AG09309 (cell line): ENCODE measurements around the gene IQGAP2.

Experiments used
- DNase-seq: peaks from one replicate; pipeline ENCODE4 v3.0.0-alpha.2; 2010; ENCODE audit warnings: low read depth
- H3K4me3 ChIP-seq: 2 replicates; pipeline ENCODE4 v1.5.1; 2011; ENCODE audit warnings: mild to moderate bottlenecking, low read depth, low read length, moderate library complexity; ENCODE audit not compliant: control insufficient read depth
- TF ChIP-seq, protein P1 (sequence below): IDR thresholded peaks from 2 replicates; pipeline ENCODE4 v1.5.1; 2011; ENCODE audit warnings: mild to moderate bottlenecking, low read depth, low read length, inconsistent platforms; ENCODE audit not compliant: insufficient read depth, control insufficient read depth; ENCODE audit errors: missing control alignments

The IQGAP2 gene

DNA sequence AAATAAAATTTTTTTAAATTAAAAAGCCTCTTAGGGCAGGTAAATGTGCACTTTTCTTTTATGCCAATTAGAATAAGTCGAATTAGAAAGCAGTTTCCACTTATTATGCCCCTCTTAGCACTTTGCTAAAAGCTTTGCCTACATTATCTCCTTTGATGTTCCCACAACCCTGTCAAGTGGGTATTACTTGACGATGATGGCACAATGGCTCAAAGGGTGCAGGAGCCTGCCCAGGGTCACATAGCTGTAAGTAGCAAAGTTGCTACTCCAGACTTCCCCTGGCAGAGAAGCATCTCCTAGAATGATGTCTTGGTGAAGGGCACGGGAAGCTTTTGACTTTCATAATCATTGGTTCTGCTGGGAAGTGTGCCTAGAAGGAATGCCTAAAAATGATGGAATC is 18.4 kb upstream of the IQGAP2 start:
- H3K4me3 ChIP-seq: no peak overlapping the region
- TF ChIP-seq, protein P1, sequence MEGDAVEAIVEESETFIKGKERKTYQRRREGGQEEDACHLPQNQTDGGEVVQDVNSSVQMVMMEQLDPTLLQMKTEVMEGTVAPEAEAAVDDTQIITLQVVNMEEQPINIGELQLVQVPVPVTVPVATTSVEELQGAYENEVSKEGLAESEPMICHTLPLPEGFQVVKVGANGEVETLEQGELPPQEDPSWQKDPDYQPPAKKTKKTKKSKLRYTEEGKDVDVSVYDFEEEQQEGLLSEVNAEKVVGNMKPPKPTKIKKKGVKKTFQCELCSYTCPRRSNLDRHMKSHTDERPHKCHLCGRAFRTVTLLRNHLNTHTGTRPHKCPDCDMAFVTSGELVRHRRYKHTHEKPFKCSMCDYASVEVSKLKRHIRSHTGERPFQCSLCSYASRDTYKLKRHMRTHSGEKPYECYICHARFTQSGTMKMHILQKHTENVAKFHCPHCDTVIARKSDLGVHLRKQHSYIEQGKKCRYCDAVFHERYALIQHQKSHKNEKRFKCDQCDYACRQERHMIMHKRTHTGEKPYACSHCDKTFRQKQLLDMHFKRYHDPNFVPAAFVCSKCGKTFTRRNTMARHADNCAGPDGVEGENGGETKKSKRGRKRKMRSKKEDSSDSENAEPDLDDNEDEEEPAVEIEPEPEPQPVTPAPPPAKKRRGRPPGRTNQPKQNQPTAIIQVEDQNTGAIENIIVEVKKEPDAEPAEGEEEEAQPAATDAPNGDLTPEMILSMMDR: no peak
- no peak for DNase-seq

- no peak for DNase-seq
- H3K4me3 ChIP-seq: no peak overlapping the region
- TF ChIP-seq, protein P1: no peak
Measured at GRCh38 chr5:76385540-76385939, 17.5 kb upstream of the IQGAP2 start.

GRCh38 chr5:76386360-76386759 is 16.7 kb upstream of the IQGAP2 start:
- TF ChIP-seq, protein P1: no peak
- no peak for DNase-seq
- H3K4me3 ChIP-seq: no peak overlapping the region

DNA sequence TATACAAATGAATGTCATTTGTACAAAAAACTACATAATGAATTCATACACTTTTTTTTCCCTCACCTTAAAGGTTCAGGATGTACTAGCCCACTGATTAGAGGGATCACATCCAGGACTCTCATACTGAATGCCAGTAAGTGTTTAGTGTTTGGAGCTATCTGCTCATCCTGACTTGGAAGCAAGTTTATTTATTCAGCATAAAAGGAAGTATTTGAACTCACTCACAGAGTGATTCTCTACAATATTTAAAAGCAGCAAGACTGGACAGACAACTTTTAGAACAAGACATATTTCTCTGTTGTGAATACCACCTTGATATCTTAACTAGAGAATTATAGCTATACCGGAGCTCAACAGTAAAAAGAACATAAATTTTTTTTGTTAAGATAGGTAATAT is 14.8 kb upstream of the IQGAP2 start:
- TF ChIP-seq, protein P1: no peak
- no peak overlapping the region for H3K4me3 ChIP-seq
- DNase-seq: no peak

DNA sequence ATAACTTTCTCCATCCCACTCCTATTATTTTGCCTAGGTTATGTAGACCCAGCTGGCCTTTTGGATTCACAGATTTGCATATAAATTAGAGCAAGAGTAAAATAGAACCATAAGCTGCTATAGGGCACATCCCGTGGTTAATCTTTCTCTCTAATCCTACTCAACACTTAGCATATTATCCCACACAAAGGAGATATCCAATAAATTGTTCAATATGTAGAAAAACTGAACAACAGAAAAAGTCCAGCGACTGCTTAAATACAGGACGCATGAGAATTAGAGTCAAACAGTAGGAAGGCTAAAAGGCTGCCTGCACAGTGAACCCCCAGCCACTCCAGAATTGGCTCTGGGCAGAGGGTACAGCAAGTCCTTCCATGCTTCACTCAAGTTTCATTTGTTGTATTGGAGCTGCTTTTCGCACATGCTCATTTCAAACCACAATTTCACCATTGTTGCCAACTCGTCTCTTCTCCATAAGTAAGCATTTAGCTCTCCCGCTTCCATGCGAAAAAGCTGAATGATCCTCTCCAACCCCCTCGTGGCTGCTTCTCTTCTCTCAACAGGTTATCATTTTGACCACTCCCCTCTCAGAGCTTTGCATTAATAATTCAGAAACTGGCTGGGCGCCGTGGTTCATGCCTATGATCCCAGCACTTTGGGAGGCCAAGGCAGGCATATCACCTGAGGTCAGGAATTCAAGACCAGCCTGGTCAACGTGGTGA is 14.1 kb upstream of the IQGAP2 start:
- DNase-seq: no peak
- TF ChIP-seq, protein P1: no peak
- no peak overlapping the region for H3K4me3 ChIP-seq

GRCh38 chr5:76389513-76390154 is 13.5 kb upstream of the IQGAP2 start:
- H3K4me3 ChIP-seq: no peak overlapping the region
- TF ChIP-seq, protein P1: no peak
- no peak for DNase-seq

DNA sequence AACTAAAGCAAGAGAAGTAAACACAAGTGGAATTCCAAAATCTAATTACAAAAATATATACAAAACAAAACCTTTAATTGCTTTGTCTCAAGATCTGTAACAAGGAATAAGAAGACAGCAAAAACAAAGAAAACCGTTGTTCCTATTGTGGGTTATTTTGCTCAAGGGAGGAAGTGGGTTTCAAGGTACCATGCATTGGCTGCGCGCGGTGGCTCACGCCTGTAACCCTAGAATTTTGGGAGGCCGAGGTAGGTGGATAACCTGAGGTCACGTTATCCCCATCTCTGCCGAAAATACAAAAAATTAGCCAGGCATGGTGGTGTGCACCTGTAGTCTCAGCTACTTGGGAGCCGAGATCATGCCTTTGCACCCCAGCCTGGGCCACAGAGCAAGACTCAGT is 12.1 kb upstream of the IQGAP2 start:
- no peak overlapping the region for H3K4me3 ChIP-seq
- DNase-seq: no peak
- TF ChIP-seq, protein P1: no peak
